ENCODE results near the gene EMC8. TPM values are rescaled to one million over a fixed set of nuclear protein-coding genes. Genes with fewer than 3 reads are reported as not detected.

EMC8 gene
- polyA plus RNA-seq, 1 of the 3 experiments (the other 2 are of a cell fraction), result 45.9 TPM

DNA sequence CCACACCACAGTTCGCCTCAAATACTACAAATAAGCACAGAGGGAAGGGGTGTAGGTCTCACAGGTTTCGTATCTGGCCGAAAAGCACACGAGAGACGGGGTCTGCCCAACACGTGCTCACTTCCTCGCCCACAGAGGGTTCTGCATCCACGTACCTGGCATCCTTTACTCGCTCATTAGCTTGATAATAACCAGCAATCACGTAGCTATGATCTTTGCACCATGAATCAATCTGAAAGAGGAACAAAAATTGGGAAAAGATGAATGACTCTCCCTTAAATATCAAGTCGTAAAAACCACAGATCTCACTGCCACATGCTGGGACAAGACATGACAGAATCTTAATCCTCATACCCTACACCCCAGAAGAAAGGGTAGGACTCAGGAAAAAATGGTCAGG lies 10.5 kb downstream of the EMC8 start:
- Histone ChIP-seq H4K20me1 (ENCODE audit: insufficient read depth) (peaks cover 56% of the 10 kb centered on the region), H3F3A (replicated peaks; ENCODE audit: insufficient read depth) (no peaks in the 10 kb centered on the region), H3K4me2 (no peak overlapping the region), H3K9ac (no peak overlapping the region), H3K4me3 (ENCODE audit: low read depth in 2 of 2, low read length in 1 of 2) (no peak overlapping the region), H3K79me2 (ENCODE audit: insufficient read depth) (peaks cover 88% of the 10 kb centered on the region), H3K27ac (ENCODE audit: low read depth in 2 of 2, low read length in 1 of 2) (no peak overlapping the region), H3K27me3 (ENCODE audit: insufficient read depth) (no peaks in the 10 kb centered on the region), H3K36me3 (replicated peaks in 1 of 2; ENCODE audit: control insufficient read depth in 1 of 2, insufficient read depth in 2 of 2, low read length in 1 of 2) (peaks cover 40 to 51% of the 10 kb centered on the region in 2 experiments), H3K4me1 (ENCODE audit: control insufficient read depth in 1 of 2, insufficient read depth in 2 of 2, low read depth in 1 of 2, low read length in 1 of 2) (no peaks in the 10 kb centered on the region), H2AFZ (ENCODE audit: low read depth) (no peak overlapping the region), H3K9me2 (no peaks in the 10 kb centered on the region), H3K9me3 (no peaks in the 10 kb centered on the region)
- 94% methylated on average over 11 of the region's 11 CpGs for WGBS (ENCODE audit: low lambda C conversion rate)
- POLR2A ChIA-PET, result no interaction called here
- CTCF ChIA-PET, result interaction anchor here (0.9 to 1.1 kb wide), 2 partner anchors 11 kb away, joined by 3 to 4 read pairs; no protein-coding TSS in a partner anchor
- TF ChIP-seq JUND (IDR thresholded peaks at IDR 0.05) (no peak), POLR2AphosphoS5 (IDR thresholded peaks at IDR 0.05; ENCODE audit: low read depth, low read length) (no peak), RCOR1 (IDR thresholded peaks at IDR 0.05; ENCODE audit: low read length) (no peak), MAX (IDR thresholded peaks at IDR 0.05; ENCODE audit: low read depth) (no peak), YY1 (IDR thresholded peaks at IDR 0.05; ENCODE audit: low read depth) (no peak), NRF1 (IDR thresholded peaks at IDR 0.05; ENCODE audit: low read depth, low read length) (no peak), ZBTB33 (IDR thresholded peaks at IDR 0.05; ENCODE audit: borderline replicate concordance, low read depth) (no peak), NFIC (IDR thresholded peaks at IDR 0.05; ENCODE audit: borderline replicate concordance) (no peak)
- TF ChIP-seq, protein P1, sequence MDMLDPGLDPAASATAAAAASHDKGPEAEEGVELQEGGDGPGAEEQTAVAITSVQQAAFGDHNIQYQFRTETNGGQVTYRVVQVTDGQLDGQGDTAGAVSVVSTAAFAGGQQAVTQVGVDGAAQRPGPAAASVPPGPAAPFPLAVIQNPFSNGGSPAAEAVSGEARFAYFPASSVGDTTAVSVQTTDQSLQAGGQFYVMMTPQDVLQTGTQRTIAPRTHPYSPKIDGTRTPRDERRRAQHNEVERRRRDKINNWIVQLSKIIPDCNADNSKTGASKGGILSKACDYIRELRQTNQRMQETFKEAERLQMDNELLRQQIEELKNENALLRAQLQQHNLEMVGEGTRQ (IDR thresholded peaks at IDR 0.05; ENCODE audit: borderline replicate concordance, low read depth, low read length), result no peak
- no peak for DNase-seq

DNA sequence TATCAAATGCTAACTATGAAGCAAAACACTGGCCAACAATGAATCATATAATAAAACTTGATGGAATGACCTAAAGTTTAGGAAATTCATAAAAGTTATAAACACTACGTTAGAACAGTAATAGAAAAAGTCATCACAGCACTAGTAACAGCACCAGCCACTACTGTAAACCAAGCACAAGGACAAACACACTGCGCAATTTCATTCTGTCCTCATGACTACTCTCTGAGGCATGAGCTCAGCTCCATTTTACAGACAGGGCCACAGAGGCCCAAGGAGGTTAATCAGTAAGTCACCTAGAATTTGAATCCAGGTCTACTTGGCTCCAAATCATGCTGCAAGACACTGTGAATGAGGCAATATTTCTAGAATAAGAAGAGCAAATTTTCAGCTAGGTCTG lies 13.4 kb downstream of the EMC8 start:
- Histone ChIP-seq H3K79me2 (ENCODE audit: insufficient read depth) (peaks cover 59% of the 10 kb centered on the region), H3K4me1 (ENCODE audit: control insufficient read depth in 1 of 2, insufficient read depth in 2 of 2, low read depth in 1 of 2, low read length in 1 of 2) (no peaks in the 10 kb centered on the region), H3K4me3 (ENCODE audit: low read depth in 2 of 2, low read length in 1 of 2) (no peak overlapping the region), H3K27me3 (ENCODE audit: insufficient read depth) (no peaks in the 10 kb centered on the region), H3F3A (replicated peaks; ENCODE audit: insufficient read depth) (no peaks in the 10 kb centered on the region), H3K36me3 (replicated peaks in 1 of 2; ENCODE audit: control insufficient read depth in 1 of 2, insufficient read depth in 2 of 2, low read length in 1 of 2) (peaks cover 27 to 39% of the 10 kb centered on the region in 2 experiments), H2AFZ (ENCODE audit: low read depth) (no peak overlapping the region), H3K27ac (ENCODE audit: low read depth in 2 of 2, low read length in 1 of 2) (no peak overlapping the region), H3K9me2 (no peaks in the 10 kb centered on the region), H4K20me1 (ENCODE audit: insufficient read depth) (peaks cover 40% of the 10 kb centered on the region), H3K4me2 (no peak overlapping the region), H3K9ac (no peak overlapping the region), H3K9me3 (no peaks in the 10 kb centered on the region)
- DNase-seq, result no peak
- 98% methylated on average over 2 of the region's 2 CpGs for WGBS (ENCODE audit: low lambda C conversion rate)
- POLR2A ChIA-PET, result no interaction called here
- CTCF ChIA-PET, result interaction anchor here (1.1 to 2.2 kb wide), 2 partner anchors 24 to 36 kb away, joined by 5 to 7 read pairs; no protein-coding TSS in a partner anchor
- TF ChIP-seq, protein P2, sequence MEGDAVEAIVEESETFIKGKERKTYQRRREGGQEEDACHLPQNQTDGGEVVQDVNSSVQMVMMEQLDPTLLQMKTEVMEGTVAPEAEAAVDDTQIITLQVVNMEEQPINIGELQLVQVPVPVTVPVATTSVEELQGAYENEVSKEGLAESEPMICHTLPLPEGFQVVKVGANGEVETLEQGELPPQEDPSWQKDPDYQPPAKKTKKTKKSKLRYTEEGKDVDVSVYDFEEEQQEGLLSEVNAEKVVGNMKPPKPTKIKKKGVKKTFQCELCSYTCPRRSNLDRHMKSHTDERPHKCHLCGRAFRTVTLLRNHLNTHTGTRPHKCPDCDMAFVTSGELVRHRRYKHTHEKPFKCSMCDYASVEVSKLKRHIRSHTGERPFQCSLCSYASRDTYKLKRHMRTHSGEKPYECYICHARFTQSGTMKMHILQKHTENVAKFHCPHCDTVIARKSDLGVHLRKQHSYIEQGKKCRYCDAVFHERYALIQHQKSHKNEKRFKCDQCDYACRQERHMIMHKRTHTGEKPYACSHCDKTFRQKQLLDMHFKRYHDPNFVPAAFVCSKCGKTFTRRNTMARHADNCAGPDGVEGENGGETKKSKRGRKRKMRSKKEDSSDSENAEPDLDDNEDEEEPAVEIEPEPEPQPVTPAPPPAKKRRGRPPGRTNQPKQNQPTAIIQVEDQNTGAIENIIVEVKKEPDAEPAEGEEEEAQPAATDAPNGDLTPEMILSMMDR (IDR thresholded peaks at IDR 0.05), result no peak
- TF ChIP-seq PBX3 (IDR thresholded peaks at IDR 0.05), result no peak
- no peak for TF ChIP-seq RFX5 (IDR thresholded peaks at IDR 0.05; ENCODE audit: low read length)
- no peak for TF ChIP-seq GATA2 (CRISPR knock-in tag; IDR thresholded peaks at IDR 0.05)
- TF ChIP-seq USF1 (IDR thresholded peaks at IDR 0.05; ENCODE audit: borderline replicate concordance, low read depth), result no peak
- TF ChIP-seq TEAD4 (IDR thresholded peaks at IDR 0.05; ENCODE audit: borderline replicate concordance, insufficient read depth), result no peak
- TF ChIP-seq NRF1 (IDR thresholded peaks at IDR 0.05; ENCODE audit: low read depth, low read length), result no peak
- TF ChIP-seq, protein P1 (IDR thresholded peaks at IDR 0.05; ENCODE audit: borderline replicate concordance, low read depth, low read length), result no peak
- no peak for TF ChIP-seq SMC3 (IDR thresholded peaks at IDR 0.05; ENCODE audit: low read depth, low read length)
- no peak for TF ChIP-seq EP300 (IDR thresholded peaks at IDR 0.05; ENCODE audit: borderline replicate concordance in 1 of 2, low read depth in 1 of 2, low read length in 1 of 2)
- TF ChIP-seq MAX (IDR thresholded peaks at IDR 0.05; ENCODE audit: low read depth), result no peak
- TF ChIP-seq MEF2A (IDR thresholded peaks at IDR 0.05; ENCODE audit: borderline replicate concordance, low read depth), result no peak
